GM12891 (cell line): ENCODE data around the gene ITGA1.

ENCODE experiments used
- DNase-seq: peaks from one replicate; pipeline ENCODE4 v3.0.0; 2011; ENCODE audit warnings: low spot score; ENCODE audit not compliant: insufficient read length
- FAIRE-seq: peaks from 2 replicates; lab custom pipeline; 2011; peaks lifted over from hg19 to GRCh38; lab: Jason Lieb, UNC
- PAX5 ChIP-seq: IDR thresholded peaks from 2 replicates; pipeline ENCODE4 v1.6.1; 2011; ENCODE audit warnings: low read length, moderate library complexity, mild to moderate bottlenecking; ENCODE audit not compliant: insufficient read depth, severe bottlenecking
- POLR2A ChIP-seq: IDR thresholded peaks from 2 replicates; pipeline ENCODE4 v1.6.1; 2011; ENCODE audit warnings: low read depth, low read length, control low read depth
- POLR2AphosphoS5 ChIP-seq: IDR thresholded peaks from 2 replicates; pipeline ENCODE4 v1.6.1; 2011; ENCODE audit warnings: low read depth, low read length, control low read depth
- POU2F2 ChIP-seq: IDR thresholded peaks from 2 replicates; pipeline ENCODE4 v1.6.1; 2011; ENCODE audit warnings: low read depth, mild to moderate bottlenecking, control low read depth, low read length, moderate library complexity
- SPI1 ChIP-seq: IDR thresholded peaks from 2 replicates; pipeline ENCODE4 v1.6.1; 2011; ENCODE audit warnings: low read depth, low read length, control low read depth
- TAF1 ChIP-seq: IDR thresholded peaks from 2 replicates; pipeline ENCODE4 v1.6.1; 2011; ENCODE audit warnings: low read depth, low read length, control low read depth

The ITGA1 gene

GRCh38 chr5:52920929-52921328 is 133.2 kb downstream of the ITGA1 start:
- FAIRE-seq (no peak), DNase-seq (no peak)
- TF ChIP-seq POLR2AphosphoS5 (no peak), TAF1 (no peak), SPI1 (no peak), POLR2A (no peak), PAX5 (no peak), POU2F2 (no peak)

GRCh38 chr5:52922384-52922783 is 134.7 kb downstream of the ITGA1 start:
- no peak for TF ChIP-seq POU2F2
- TF ChIP-seq SPI1: no peak
- no peak for TF ChIP-seq POLR2AphosphoS5
- TF ChIP-seq TAF1: no peak
- no peak for TF ChIP-seq PAX5
- no peak for TF ChIP-seq POLR2A
- no peak for FAIRE-seq
- DNase-seq: no peak

GRCh38 chr5:52924456-52924855 is 136.7 kb downstream of the ITGA1 start:
- TF ChIP-seq SPI1 (no peak), POLR2A (no peak), PAX5 (no peak), POU2F2 (no peak), TAF1 (no peak), POLR2AphosphoS5 (no peak)
- FAIRE-seq: no peak

GRCh38 chr5:52925001-52925400 is 137.3 kb downstream of the ITGA1 start:
- TF ChIP-seq TAF1: no peak
- TF ChIP-seq POLR2A: no peak
- no peak for TF ChIP-seq POU2F2
- no peak for TF ChIP-seq PAX5
- no peak for TF ChIP-seq SPI1
- TF ChIP-seq POLR2AphosphoS5: no peak
- no peak for FAIRE-seq
- DNase-seq: no peak

More at GRCh38 chr5:52924456-52924855, 136.7 kb downstream of the ITGA1 start:
- no peak for DNase-seq

- no peak for FAIRE-seq
Measured at GRCh38 chr5:52928689-52929088, 141.0 kb downstream of the ITGA1 start.

GRCh38 chr5:52938226-52938625 is 150.5 kb downstream of the ITGA1 start:
- TF ChIP-seq POU2F2 (no peak), TAF1 (no peak), PAX5 (no peak), POLR2A (no peak), POLR2AphosphoS5 (no peak), SPI1 (no peak)
- DNase-seq: no peak
- FAIRE-seq: no peak

More at GRCh38 chr5:52928689-52929088, 141.0 kb downstream of the ITGA1 start:
- no peak for TF ChIP-seq PAX5
- no peak for TF ChIP-seq TAF1
- TF ChIP-seq POLR2AphosphoS5: no peak
- TF ChIP-seq SPI1: no peak
- no peak for TF ChIP-seq POLR2A
- TF ChIP-seq POU2F2: no peak
- no peak for DNase-seq

- FAIRE-seq: no peak
- TF ChIP-seq POLR2AphosphoS5: no peak
- no peak for TF ChIP-seq SPI1
- no peak for TF ChIP-seq POLR2A
- TF ChIP-seq PAX5: no peak
- no peak for TF ChIP-seq POU2F2
- TF ChIP-seq TAF1: no peak
- DNase-seq: no peak
Measured at GRCh38 chr5:52943285-52943684, 155.6 kb downstream of the ITGA1 start.

GRCh38 chr5:52943808-52944207 is 156.1 kb downstream of the ITGA1 start:
- no peak for TF ChIP-seq POLR2AphosphoS5
- TF ChIP-seq SPI1: no peak
- TF ChIP-seq TAF1: no peak
- TF ChIP-seq POLR2A: no peak
- TF ChIP-seq POU2F2: no peak
- TF ChIP-seq PAX5: no peak
- no peak for FAIRE-seq
- DNase-seq: no peak

GRCh38 chr5:52945040-52945439 is 157.3 kb downstream of the ITGA1 start:
- TF ChIP-seq POLR2A (no peak), PAX5 (no peak), POLR2AphosphoS5 (no peak), POU2F2 (no peak), SPI1 (no peak)
- DNase-seq: no peak
- FAIRE-seq: no peak

GRCh38 chr5:52947208-52947607 is 159.5 kb downstream of the ITGA1 start:
- no peak for TF ChIP-seq POLR2A
- TF ChIP-seq POU2F2: no peak
- TF ChIP-seq SPI1: no peak
- no peak for TF ChIP-seq POLR2AphosphoS5
- TF ChIP-seq TAF1: no peak
- no peak for TF ChIP-seq PAX5
- DNase-seq (no peak), FAIRE-seq (no peak)

GRCh38 chr5:52947851-52948250 is 160.1 kb downstream of the ITGA1 start:
- DNase-seq (no peak), FAIRE-seq (no peak)
- TF ChIP-seq POLR2AphosphoS5 (no peak), SPI1 (no peak), POLR2A (no peak), POU2F2 (no peak), PAX5 (no peak), TAF1 (no peak)
